Prostate gland (tissue), 2 donors: ENCODE data around the gene RANBP3. TPM values are rescaled to one million over a fixed set of nuclear protein-coding genes. Genes with fewer than 3 reads are reported as not detected.

ENCODE experiments used
- DNase-seq: peaks from one replicate; pipeline ENCODE4 v3.0.0-alpha.2; 2019; ENCODE audit warnings: low spot score
- H3K27ac ChIP-seq, 2 donors: fragments of 200-600 bp; sonication (generic); 2 replicates each; pipeline ENCODE4 v1.5.1; 2017 to 2019
- H3K27me3 ChIP-seq: fragments of 200-600 bp; sonication (generic); replicated peaks from 2 replicates; pipeline ENCODE4 v1.5.1; 2019; ENCODE audit not compliant: insufficient read depth
- H3K36me3 ChIP-seq, 2 donors: fragments of 200-600 bp; sonication (generic); 1 replicate in 1 of 2; 2 replicates in 1 of 2; pipeline versions ENCODE4 v1.5.1 to v1.8.1; 2017 to 2019
- H3K4me1 ChIP-seq: fragments of 200-600 bp; sonication (generic); replicated peaks from 2 replicates; pipeline ENCODE4 v1.5.1; 2019
- H3K4me3 ChIP-seq, 2 donors: fragments of 200-600 bp; sonication (generic); 2 replicates each; pipeline ENCODE4 v1.5.1; 2017 to 2019
- H3K9me3 ChIP-seq: fragments of 200-600 bp; sonication (generic); 2 replicates; pipeline ENCODE4 v1.5.1; 2017
- CTCF ChIP-seq, 4 experiments: fragments of 200-600 bp in 2 of 4; fragments of 450-650 bp in 2 of 4; sonication (generic) in 2 of 4; IDR thresholded peaks; 1 replicate in 3 of 4; 2 replicates in 1 of 4; pipeline ENCODE4 v1.5.1; 2016 to 2019; ENCODE audit warnings: antibody characterized with exemption in 4 of 4, mild to moderate bottlenecking in 2 of 4, moderate library complexity in 2 of 4
- POLR2A ChIP-seq: fragments of 450-650 bp; IDR thresholded peaks from one replicate; pipeline ENCODE4 v1.6.1; 2016; ENCODE audit warnings: antibody characterized with exemption, mild to moderate bottlenecking
- POLR2AphosphoS5 ChIP-seq: sonication (generic); formaldehyde crosslinking; IDR thresholded peaks from one replicate; pipeline ENCODE4 v1.6.1; 2017; ENCODE audit warnings: antibody characterized with exemption
- WGBS: methylation state at CpG from one replicate; pipeline ENCODE4 v1.1.5; 2018; 5-methylcytosine and 5-hydroxymethylcytosine counted together
- intact Hi-C: fragments of 100-400 bp; cut with DNase I; formaldehyde crosslinking; loops from one replicate; pipeline ENCODE4 v1.14.2; 2022
- total RNA-seq, 2 donors: library from RNA; depleted of rRNA; stranded (reverse); fragments of >200 nt; gene quantifications; one replicate each; pipeline ENCODE4 v1.1.0, GENCODE V29; 2016

The RANBP3 gene
- total RNA-seq, 2 donors from 2014 or later, result 84.6 to 120 TPM

- TF ChIP-seq POLR2A (no peak), POLR2AphosphoS5 (no peak), CTCF (IDR thresholded peaks at IDR 0.05) (no peak)
- no peaks in the 10 kb centered on the region for H3K27me3 ChIP-seq
- DNase-seq, result no peak
- peaks cover 14% of the 10 kb centered on the region for H3K4me1 ChIP-seq
- H3K36me3 ChIP-seq, result no peaks in the 10 kb centered on the region
- intact Hi-C loops, result no loop called here
- H3K27ac ChIP-seq, result no peak overlapping the region
- no peak overlapping the region for H3K4me3 ChIP-seq
- 97% methylated on average over 8 of the region's 8 CpGs for WGBS
- H3K9me3 ChIP-seq, result no peaks in the 10 kb centered on the region
Measured at GRCh38 chr19:5991244-5991838, 13.4 kb upstream of the RANBP3 start.

- 32% methylated on average over 17 of the region's 17 CpGs for WGBS
- TF ChIP-seq POLR2A, result no peak
- peak; percentile 9 for TF ChIP-seq POLR2AphosphoS5
- TF ChIP-seq CTCF (IDR thresholded peaks at IDR 0.05), result no peak
Measured at GRCh38 chr19:5990289-5990797, 12.4 kb upstream of the RANBP3 start.

GRCh38 chr19:5989388-5990074 lies 11.6 kb upstream of the RANBP3 start:
- H3K4me1 ChIP-seq, result peaks cover 14% of the 10 kb centered on the region
- TF ChIP-seq POLR2AphosphoS5 (no peak), CTCF (IDR thresholded peaks at IDR 0.05) (no peak), POLR2A (no peak)
- H3K36me3 ChIP-seq, result no peaks in the 10 kb centered on the region
- H3K27me3 ChIP-seq, result no peaks in the 10 kb centered on the region
- no peak for DNase-seq
- peak overlapping the region in 1 of 2 donors; percentile 35 for H3K27ac ChIP-seq
- H3K4me3 ChIP-seq, result no peak overlapping the region
- no peaks in the 10 kb centered on the region for H3K9me3 ChIP-seq
- 66% methylated on average over 8 of the region's 8 CpGs for WGBS
- intact Hi-C loops, result loop anchor here (10.0 kb wide), 1 partner anchor 135 kb away; no protein-coding TSS in a partner anchor

More at GRCh38 chr19:5990289-5990797, 12.4 kb upstream of the RANBP3 start:
- no peak overlapping the region for H3K4me3 ChIP-seq
- peaks cover 14% of the 10 kb centered on the region for H3K4me1 ChIP-seq
- intact Hi-C loops, result no loop called here
- H3K27me3 ChIP-seq, result no peaks in the 10 kb centered on the region
- H3K27ac ChIP-seq, result peak overlapping the region in 1 of 2 donors; percentile 35
- DNase-seq, result peak; percentile 32
- no peaks in the 10 kb centered on the region for H3K36me3 ChIP-seq
- H3K9me3 ChIP-seq, result no peaks in the 10 kb centered on the region

GRCh38 chr19:5988517-5989387 lies 10.8 kb upstream of the RANBP3 start:
- 81% methylated on average over 8 of the region's 8 CpGs for WGBS
- Histone ChIP-seq H3K4me1 (peaks cover 8% of the 10 kb centered on the region), H3K27ac (no peak overlapping the region), H3K36me3 (no peaks in the 10 kb centered on the region), H3K9me3 (no peaks in the 10 kb centered on the region), H3K27me3 (no peaks in the 10 kb centered on the region), H3K4me3 (no peak overlapping the region)
- intact Hi-C loops, result loop anchor here (10.0 kb wide), 1 partner anchor 136 kb away; no protein-coding TSS in a partner anchor
- TF ChIP-seq POLR2A (no peak), POLR2AphosphoS5 (no peak), CTCF (IDR thresholded peaks at IDR 0.05) (no peak)
- DNase-seq, result no peak
